ENCODE results near the gene NSG2. TPM values are rescaled to one million over a fixed set of nuclear protein-coding genes. Genes with fewer than 3 reads are reported as not detected.
"Not testable (repeated sequence)": the region's sequence is repeated elsewhere in the genome, so short reads cannot be mapped to it uniquely, and the experiment has no call there.

Gene NSG2
- total RNA-seq, 1 experiment from 2014 or later: not detected

DNA sequence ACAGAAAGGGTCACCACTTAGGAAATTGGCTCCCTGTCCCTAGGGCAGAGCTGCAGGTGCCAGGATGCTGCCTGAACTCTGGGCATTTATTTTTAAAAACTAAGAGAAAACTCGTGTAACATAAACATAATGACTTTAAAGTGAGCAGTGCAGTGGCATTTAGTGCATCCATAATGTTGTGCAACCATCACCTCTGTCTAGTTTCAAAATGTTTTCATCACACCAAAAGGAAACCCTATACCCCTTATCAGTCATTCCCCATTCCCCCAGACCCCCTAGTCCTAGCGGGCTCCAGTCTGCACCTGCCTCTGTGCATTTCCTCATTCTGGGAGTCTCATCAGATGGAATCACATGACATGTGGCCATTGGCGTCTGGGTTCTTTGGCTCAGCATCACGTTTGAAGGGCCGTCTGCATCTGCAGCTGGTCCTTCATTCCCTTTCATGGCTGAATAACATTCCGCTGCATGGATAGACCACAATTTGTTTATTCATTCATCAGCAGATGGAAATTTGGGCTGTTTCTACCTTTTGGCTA lies 55.8 kb downstream of the NSG2 start:
- no peak for DNase-seq (ENCODE audit: low read depth)

DNA sequence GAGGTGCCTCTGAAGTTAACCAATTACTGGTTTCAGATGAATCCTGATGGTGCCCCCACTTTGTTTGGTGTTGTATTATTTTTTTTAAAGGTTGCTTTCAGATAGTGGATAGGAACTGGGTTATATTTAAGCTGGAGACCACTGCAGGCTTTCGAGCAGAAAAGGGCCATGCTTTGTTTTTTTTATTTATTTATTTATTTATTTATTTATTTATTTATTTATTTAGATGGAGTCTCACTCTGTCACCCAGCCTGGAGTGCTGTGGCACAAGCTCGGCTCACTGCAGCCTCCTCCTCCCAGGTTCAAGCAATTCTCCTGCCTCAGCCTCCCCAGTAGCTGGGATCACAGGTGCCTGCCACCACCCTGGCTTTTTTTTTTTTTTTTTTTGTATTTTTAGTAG lies 57.1 kb downstream of the NSG2 start:
- not testable (repeated sequence) for DNase-seq (ENCODE audit: low read depth)

DNA sequence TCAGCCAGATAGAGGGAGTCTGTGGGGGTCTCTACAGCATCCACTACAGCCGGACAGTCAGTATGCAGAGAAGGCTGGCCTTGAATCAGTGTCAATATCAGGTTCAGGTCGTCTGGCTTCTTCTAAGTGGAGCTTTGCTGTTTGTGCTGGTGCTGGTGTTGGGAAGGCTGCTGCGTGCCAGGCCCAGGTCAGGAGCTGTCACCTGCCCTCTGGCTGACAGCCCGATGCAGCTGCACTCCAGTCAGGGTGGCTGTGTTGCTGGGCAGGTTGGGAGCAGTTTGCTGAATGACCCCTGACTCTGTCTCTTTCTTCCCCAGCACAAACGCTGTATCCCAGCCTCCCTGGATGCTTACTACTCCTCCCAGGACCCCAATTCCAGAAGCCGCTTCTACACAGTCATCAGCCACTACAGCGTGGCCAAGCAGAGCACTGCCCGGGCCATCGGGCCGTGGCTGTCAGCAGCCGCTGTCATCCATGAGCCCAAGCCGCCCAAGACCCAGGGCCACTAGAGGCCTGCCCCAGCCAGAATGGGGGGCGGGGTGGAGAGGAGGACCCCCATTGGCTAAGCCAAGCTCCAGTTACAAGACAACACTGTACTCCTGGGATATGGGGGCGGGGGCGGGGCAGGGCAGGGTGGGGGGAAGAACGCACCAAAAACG lies 61.6 kb downstream of the NSG2 start:
- DNase-seq (ENCODE audit: low read depth): no peak

- no peak for DNase-seq (ENCODE audit: low read depth)
Observed at GRCh38 chr5:174108745-174109144, 63.2 kb downstream of the NSG2 start.

DNA sequence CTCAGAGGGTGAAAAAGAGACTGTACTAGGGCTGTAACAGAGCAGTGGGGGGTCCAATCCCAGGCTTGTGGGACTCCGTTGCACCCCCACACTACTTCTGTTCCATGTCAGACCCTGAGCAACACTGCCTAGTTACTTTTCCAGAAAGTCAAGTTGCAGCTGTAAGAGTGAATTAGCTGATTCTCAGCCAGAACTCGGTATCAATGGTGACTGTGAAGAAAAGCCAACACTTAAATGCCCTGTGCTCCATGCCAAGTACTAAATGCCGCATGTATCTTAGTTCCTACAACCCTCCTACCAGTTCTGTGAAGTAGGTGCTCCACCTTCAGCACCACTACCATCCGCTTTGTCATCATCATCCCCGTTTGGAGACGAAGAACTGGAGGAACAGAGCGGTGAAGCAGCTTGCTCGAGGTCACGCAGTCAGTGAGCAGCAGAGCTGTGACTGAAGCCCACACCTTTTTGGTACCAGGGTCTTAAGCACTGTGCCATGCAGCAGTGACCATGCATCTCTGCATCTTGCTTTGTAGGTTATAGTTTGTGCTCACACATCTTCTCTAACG lies 64.3 kb downstream of the NSG2 start:
- no peak for DNase-seq (ENCODE audit: low read depth)

- no peak for DNase-seq (ENCODE audit: low read depth)
Observed at GRCh38 chr5:174110310-174110709, 64.8 kb downstream of the NSG2 start.

DNA sequence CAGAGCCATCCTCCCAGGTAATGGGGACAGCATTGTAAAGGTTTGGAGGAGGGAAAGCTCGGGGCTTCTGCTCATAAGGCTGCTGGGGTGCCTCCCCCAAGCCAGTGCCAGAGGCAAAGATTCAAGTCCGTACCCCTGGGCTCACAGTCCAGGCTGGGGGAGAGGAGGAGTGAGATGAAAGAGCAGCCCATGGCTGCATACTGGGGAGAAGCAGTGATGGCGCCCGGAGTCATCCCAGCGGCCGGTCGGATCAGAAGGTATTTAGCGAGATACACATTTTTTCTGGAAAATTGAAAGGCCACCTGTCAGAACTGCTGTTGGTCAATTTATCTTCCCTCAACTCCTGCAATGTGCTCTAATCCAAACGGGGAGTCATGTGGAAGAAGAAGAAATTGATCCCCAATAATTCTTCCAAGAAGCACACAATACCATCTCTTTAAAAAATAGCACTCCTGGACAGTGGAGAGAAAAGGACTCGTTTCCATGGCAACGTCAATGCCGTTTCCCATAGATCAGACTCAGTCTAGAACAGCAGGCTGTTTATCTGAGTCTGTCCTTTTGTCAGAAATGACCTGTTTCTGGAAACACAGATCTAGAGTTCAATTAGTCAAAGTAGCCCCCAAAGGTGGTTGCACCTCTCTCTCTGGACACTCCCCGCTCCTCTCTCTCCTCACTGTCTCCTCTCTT lies 65.9 kb downstream of the NSG2 start:
- DNase-seq (ENCODE audit: low read depth): no peak

- no peak for DNase-seq (ENCODE audit: low read depth)
Observed at GRCh38 chr5:174115226-174115625, 69.7 kb downstream of the NSG2 start.

DNA sequence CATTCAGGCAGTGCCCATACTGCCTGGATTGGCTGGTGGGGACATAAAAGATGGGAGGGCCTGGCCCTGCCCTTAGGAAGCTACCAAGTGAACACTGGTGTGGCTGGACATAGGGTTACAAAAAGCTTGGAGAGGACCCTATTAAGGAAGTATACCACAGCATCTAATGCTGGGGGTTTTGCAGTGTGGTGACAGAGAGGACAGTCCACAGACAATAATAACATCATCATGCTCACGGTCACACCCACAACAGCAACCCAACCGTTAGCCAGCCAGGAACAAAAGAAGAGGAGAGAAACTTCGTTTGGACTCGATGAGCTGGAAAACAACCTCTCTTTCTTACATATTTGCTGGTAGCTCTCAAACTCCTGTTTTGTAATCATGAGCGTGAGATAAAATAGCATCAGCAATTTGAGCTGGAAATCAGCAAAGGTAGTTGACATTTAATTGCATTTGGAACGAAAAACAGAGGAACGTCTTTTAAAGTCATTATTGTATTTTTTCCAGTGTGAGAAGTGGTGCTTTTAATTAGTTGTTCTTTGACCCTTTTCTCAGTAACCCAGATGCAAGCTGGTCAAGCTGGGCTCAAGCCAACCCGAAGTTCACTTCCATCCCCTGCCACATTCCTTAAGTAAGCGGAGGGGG lies 73.4 kb downstream of the NSG2 start:
- no peak for DNase-seq (ENCODE audit: low read depth)

- no peak for DNase-seq (ENCODE audit: low read depth)
Observed at GRCh38 chr5:174119468-174119881, 74.0 kb downstream of the NSG2 start.

DNA sequence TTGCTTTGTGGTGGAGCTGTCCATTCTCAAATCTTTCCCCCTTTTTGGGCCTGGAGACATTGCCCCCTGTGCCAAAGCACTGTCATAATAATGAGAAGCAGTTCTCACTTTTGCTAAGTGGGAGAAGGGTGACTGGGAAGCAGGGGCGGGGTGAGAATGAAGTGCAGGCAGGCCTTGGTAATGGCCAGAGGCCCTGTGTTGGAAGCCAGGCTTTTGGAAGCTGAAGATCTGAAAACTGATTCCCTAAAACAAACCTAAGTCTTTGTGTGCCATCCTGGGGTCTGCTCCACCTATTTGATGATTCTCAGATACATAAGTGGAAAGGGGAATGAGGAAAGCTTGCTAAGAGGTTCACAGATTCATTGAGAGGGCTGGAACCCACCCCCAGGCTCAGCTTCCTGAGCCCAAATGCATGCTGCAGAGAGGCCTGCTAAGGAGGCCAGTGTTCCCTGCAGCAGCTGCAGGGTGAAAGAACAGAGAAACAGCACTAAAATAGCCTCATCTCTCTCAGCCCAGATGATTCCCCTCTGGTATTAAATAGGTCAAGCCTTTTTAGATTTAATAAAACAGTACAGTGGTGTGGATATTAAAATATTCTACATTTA lies 75.0 kb downstream of the NSG2 start:
- DNase-seq (ENCODE audit: low read depth): no peak

GRCh38 chr5:174134545-174134944 lies 89.0 kb downstream of the NSG2 start:
- no peak for DNase-seq (ENCODE audit: low read depth)

- no peak for DNase-seq (ENCODE audit: low read depth)
Observed at GRCh38 chr5:174139623-174140022, 94.1 kb downstream of the NSG2 start.

DNA sequence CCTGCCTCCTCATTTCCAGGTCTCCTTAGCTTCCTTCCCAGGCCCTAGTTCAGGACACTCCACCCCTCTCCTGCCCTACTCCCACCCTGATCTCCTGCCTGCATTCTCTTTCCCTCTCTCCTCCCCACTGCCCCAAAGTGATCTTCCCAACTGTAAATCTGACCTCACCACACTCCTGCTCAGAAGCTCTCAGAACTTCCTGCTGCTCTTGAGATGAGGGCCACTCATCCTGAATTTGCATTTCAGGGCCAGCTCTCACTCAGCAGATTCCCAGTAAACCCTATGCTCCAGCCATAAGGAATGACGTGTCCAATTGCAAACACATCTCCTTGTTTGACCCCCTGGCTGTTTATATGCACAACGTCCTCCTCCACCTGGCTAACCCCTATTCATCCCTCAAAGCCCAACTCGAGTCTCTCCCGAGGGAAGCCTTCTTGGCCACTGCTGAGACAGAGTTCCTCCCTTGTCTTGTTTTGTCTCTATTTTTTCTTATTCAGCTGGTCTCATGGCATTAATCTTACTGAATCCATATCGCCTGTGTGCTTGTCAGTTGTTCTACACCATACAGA lies 95.0 kb downstream of the NSG2 start:
- DNase-seq (ENCODE audit: low read depth): peak; percentile 42

DNA sequence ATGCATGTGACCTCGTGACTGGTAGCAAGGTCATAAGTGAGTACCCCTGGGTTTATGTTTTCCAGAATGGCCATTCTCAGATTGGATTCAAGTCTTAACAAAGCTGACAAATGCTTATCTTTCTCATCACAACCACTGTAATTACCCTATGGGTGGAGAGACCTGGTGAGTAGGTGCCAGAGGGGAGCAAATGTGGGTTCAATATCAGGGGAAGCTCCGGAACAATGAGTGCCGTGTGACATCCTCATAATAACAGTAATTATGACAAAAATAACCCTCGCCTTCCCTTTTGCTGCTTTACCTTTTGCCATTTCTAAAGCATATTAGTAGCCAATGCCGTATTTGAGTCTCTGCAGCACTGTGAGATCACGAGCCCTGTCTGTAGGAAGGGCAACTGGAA lies 95.9 kb downstream of the NSG2 start:
- no peak for DNase-seq (ENCODE audit: low read depth)

DNA sequence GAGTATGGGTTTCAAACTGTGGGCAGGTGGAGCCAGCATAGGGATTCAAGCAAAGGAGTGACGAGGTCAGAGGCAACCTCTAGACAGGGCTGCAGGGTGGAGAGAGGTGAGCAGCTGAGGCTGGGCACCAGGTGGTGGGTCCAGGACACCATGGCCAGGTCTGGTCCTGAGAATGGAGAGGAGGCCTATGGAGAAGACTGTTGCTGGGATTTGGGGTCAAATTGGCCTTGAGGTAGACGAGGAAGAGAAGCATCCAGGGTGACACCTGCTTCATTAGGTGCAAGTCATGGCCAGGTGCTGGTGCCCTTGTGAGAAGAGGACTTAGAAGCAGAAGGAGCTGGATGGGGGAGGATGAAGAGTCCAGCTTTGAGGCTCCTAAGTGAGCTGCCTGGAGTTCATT lies 99.6 kb downstream of the NSG2 start:
- no peak for DNase-seq (ENCODE audit: low read depth)

DNA sequence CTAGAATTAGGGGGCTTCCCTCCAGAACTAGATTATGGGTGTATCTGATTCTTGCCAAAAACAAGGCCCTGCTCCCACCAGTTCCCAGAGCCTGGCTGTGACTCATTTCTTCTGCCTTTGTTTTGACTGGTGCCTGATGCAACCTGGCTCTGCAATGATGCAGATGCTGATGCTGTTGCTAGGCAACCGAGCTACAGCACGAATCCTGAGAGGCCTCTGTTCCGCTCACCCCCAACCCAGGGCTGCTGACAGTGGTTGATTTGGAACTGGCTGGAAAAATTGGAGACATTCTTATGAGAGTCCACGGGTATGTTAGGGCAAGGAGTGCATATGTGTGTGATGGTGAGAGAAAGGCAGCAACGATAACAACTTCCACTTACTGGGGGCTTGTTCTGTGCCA lies 100.3 kb downstream of the NSG2 start:
- peak; percentile 15 for DNase-seq (ENCODE audit: low read depth)

DNA sequence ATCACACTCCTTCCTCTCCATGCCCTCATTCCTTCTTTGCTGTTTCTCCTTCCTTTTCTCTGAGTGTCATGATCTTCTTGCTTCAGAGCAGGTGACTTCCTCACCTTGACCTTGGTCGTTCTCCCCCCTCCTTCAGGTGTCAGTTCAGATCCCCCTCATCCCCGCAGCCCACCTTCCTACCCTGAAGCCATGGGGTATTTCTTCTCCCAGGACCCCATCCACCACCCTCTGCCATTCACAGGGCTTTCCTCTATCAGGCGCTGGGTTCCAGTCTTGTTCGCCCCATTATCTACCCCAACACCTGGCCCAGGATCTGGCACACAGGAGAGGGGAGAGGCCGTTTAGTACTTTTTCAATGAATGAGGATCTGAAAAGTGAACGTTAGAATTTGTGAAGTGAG lies 101.0 kb downstream of the NSG2 start:
- no peak for DNase-seq (ENCODE audit: low read depth)

DNA sequence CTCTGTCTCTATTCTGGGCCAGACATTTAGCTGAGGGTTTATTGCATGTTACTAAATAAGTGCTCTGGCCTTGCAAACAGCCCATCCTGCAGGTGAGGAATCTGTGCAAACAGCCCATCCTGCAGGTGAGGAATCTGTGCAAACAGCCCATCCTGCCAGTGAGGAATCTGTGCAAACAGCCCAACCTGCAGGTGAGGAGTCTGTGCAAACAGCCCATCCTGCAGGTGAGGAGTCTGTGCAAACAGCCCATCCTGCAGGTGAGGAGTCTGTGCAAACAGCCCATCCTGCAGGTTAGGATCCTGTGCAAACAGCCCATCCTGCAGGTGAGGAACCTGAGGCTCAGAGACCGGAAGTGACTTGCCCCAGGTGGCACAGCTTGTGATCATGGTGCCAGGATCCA lies 101.5 kb downstream of the NSG2 start:
- not testable (repeated sequence) for DNase-seq (ENCODE audit: low read depth)

- DNase-seq (ENCODE audit: low read depth): no peak
Observed at GRCh38 chr5:174147551-174147950, 102.0 kb downstream of the NSG2 start.

GRCh38 chr5:174148721-174149120 lies 103.2 kb downstream of the NSG2 start:
- no peak for DNase-seq (ENCODE audit: low read depth)
